ENCODE measurements around the gene GYPC.
"Not testable (repeated sequence)": the region's sequence is repeated elsewhere in the genome, so short reads cannot be mapped to it uniquely, and the experiment has no call there.

GYPC gene

GRCh38 chr2:126642031-126642430 is 13.9 kb upstream of the GYPC start:
- TF ChIP-seq CTCF (IDR thresholded peaks at IDR 0.05; ENCODE audit: borderline replicate concordance, control extremely low read depth, extremely low read depth, insufficient read depth, missing control alignments): no peak
- DNase-seq (ENCODE audit: low spot score): no peak
- in situ Hi-C loops (cut with MboI; ENCODE audit: low sequenced_read_pairs, unreplicated experiment): no loop called here

- DNase-seq (ENCODE audit: low spot score): no peak
- TF ChIP-seq CTCF (IDR thresholded peaks at IDR 0.05; ENCODE audit: borderline replicate concordance, control extremely low read depth, extremely low read depth, insufficient read depth, missing control alignments): no peak
- in situ Hi-C loops (cut with MboI; ENCODE audit: low sequenced_read_pairs, unreplicated experiment): no loop called here
Measured at GRCh38 chr2:126643431-126643830, 12.5 kb upstream of the GYPC start.

GRCh38 chr2:126643972-126644371 is 12.0 kb upstream of the GYPC start:
- in situ Hi-C loops (cut with MboI; ENCODE audit: low sequenced_read_pairs, unreplicated experiment): no loop called here
- DNase-seq (ENCODE audit: low spot score): no peak
- TF ChIP-seq CTCF (IDR thresholded peaks at IDR 0.05; ENCODE audit: borderline replicate concordance, control extremely low read depth, extremely low read depth, insufficient read depth, missing control alignments): no peak

GRCh38 chr2:126644630-126645191 is 11.2 kb upstream of the GYPC start:
- no peak for TF ChIP-seq CTCF (IDR thresholded peaks at IDR 0.05; ENCODE audit: borderline replicate concordance, control extremely low read depth, extremely low read depth, insufficient read depth, missing control alignments)
- no peak for DNase-seq (ENCODE audit: low spot score)

GRCh38 chr2:126645211-126645618 is 10.7 kb upstream of the GYPC start:
- no peak for DNase-seq (ENCODE audit: low spot score)
- in situ Hi-C loops (cut with MboI; ENCODE audit: low sequenced_read_pairs, unreplicated experiment): no loop called here
- no peak for TF ChIP-seq CTCF (IDR thresholded peaks at IDR 0.05; ENCODE audit: borderline replicate concordance, control extremely low read depth, extremely low read depth, insufficient read depth, missing control alignments)

More at GRCh38 chr2:126644630-126645191, 11.2 kb upstream of the GYPC start:
- in situ Hi-C loops (cut with MboI; ENCODE audit: low sequenced_read_pairs, unreplicated experiment): no loop called here

GRCh38 chr2:126646026-126646425 is 9.9 kb upstream of the GYPC start:
- no peak for TF ChIP-seq CTCF (IDR thresholded peaks at IDR 0.05; ENCODE audit: borderline replicate concordance, control extremely low read depth, extremely low read depth, insufficient read depth, missing control alignments)
- in situ Hi-C loops (cut with MboI; ENCODE audit: low sequenced_read_pairs, unreplicated experiment): no loop called here
- no peak for DNase-seq (ENCODE audit: low spot score)

- DNase-seq (ENCODE audit: low spot score); in situ Hi-C loops (cut with MboI; ENCODE audit: low sequenced_read_pairs, unreplicated experiment): not testable (repeated sequence)
Measured at GRCh38 chr2:126647714-126648344, 8.1 kb upstream of the GYPC start.

- in situ Hi-C loops (cut with MboI; ENCODE audit: low sequenced_read_pairs, unreplicated experiment); DNase-seq (ENCODE audit: low spot score): not testable (repeated sequence)
Measured at GRCh38 chr2:126648345-126648786, 7.6 kb upstream of the GYPC start.
